SK-N-SH (cell line): ENCODE measurements around the gene GPC5.

Source experiments
- TF ChIP-seq, protein P1 (sequence below): IDR thresholded peaks from 2 replicates; pipeline ENCODE4 v1.4.0; 2012; ENCODE audit warnings: low read depth
- TF ChIP-seq, protein P2 (sequence below): IDR thresholded peaks from 2 replicates; pipeline ENCODE4 v1.4.0; 2012; ENCODE audit warnings: low read depth, borderline replicate concordance

DNA sequence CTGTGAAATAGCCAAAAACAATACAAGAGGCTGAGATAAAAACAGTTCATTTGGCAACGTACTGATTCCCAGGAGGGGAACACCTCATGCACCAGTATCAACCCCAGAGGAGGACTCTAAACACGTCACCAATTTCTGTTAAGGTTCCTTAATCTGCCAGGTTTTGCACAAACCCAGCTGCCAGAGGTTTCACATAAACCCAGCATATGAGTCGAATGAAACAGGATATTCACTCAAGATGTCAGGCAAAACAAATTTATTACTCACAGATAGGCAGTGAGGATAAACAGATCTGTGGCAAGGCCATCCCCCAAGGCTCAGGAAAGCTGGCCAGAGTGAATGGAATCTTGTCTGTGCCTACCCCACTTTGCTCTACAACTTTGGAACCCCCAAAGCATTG is 210.9 kb downstream of the GPC5 start:
- TF ChIP-seq, protein P1, sequence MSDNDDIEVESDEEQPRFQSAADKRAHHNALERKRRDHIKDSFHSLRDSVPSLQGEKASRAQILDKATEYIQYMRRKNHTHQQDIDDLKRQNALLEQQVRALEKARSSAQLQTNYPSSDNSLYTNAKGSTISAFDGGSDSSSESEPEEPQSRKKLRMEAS: no peak
- TF ChIP-seq, protein P2, sequence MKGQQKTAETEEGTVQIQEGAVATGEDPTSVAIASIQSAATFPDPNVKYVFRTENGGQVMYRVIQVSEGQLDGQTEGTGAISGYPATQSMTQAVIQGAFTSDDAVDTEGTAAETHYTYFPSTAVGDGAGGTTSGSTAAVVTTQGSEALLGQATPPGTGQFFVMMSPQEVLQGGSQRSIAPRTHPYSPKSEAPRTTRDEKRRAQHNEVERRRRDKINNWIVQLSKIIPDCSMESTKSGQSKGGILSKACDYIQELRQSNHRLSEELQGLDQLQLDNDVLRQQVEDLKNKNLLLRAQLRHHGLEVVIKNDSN: no peak
